Lung (tissue), 12 donors: ENCODE data around the gene ZBTB8A. TPM values are rescaled to one million over a fixed set of nuclear protein-coding genes. Genes with fewer than 3 reads are reported as not detected.

Source experiments
- ATAC-seq: fragments of 200-7000 bp; cut with Tn5 transposase; one replicate; pipeline ENCODE4 v1.9.1; 2020; ENCODE audit warnings: moderate number of reproducible peaks; ENCODE audit not compliant: insufficient read depth, low FRiP score
- DNase-seq, 3 donors: peaks; one replicate each; pipeline ENCODE4 v3.0.0-alpha.2; 2013 to 2017
- H3K27ac ChIP-seq, 2 donors: one replicate each; pipeline ENCODE4 v1.5.1; 2013; ENCODE audit warnings: mild to moderate bottlenecking in 2 of 2, moderate library complexity in 2 of 2, control low read depth in 1 of 2, inconsistent platforms in 1 of 2, low read depth in 1 of 2, low read length in 1 of 2
- H3K27me3 ChIP-seq, 3 donors: one replicate each; pipeline ENCODE4 v1.5.1; 2013; ENCODE audit warnings: low read length in 2 of 3; ENCODE audit not compliant: control insufficient read depth in 3 of 3, insufficient read depth in 3 of 3
- H3K36me3 ChIP-seq, 4 donors: one replicate each; pipeline ENCODE4 v1.5.1; 2013; ENCODE audit warnings: low read length in 4 of 4, mild to moderate bottlenecking in 1 of 4, moderate library complexity in 1 of 4; ENCODE audit not compliant: control insufficient read depth in 4 of 4, insufficient read depth in 4 of 4
- H3K4me1 ChIP-seq, 5 donors: one replicate each; pipeline ENCODE4 v1.5.1; 2013; ENCODE audit warnings: low read length in 5 of 5, mild to moderate bottlenecking in 2 of 5, moderate library complexity in 1 of 5; ENCODE audit not compliant: control insufficient read depth in 5 of 5, insufficient read depth in 5 of 5
- H3K4me3 ChIP-seq: one replicate; pipeline ENCODE4 v1.5.1; 2013; ENCODE audit warnings: mild to moderate bottlenecking, control low read depth, moderate library complexity
- H3K9ac ChIP-seq, 2 donors: one replicate each; pipeline ENCODE4 v1.5.1; 2013; ENCODE audit warnings: low read length in 2 of 2, control low read depth in 1 of 2; ENCODE audit not compliant: insufficient read depth in 1 of 2
- H3K9me3 ChIP-seq, 4 donors: one replicate each; pipeline ENCODE4 v1.5.1; 2013; ENCODE audit warnings: low read length in 3 of 4, mild to moderate bottlenecking in 1 of 4, moderate library complexity in 1 of 4; ENCODE audit not compliant: control insufficient read depth in 4 of 4, insufficient read depth in 3 of 4
- WGBS, 2 donors: extraction: QIAGEN DNeasy Blood & Tissue Kit; methylation state at CpG; one replicate each; pipeline ENCODE4 v1.1.7; 2013; 5-methylcytosine and 5-hydroxymethylcytosine counted together
- polyA plus RNA-seq, 2 donors: library from polyadenylated mRNA; stranded (reverse); fragments of 200-250 nt; gene quantifications; one replicate each; pipeline ENCODE4 v1.2.1, GENCODE V29; 2013
- total RNA-seq, 2 donors: library from RNA; depleted of rRNA in 1 of 2; stranded (reverse); fragments of >200 nt in 1 of 2; gene quantifications; one replicate each; pipeline ENCODE4 v1.2.1, GENCODE V29; 2014 to 2021
- TF ChIP-seq, protein P1 (sequence below): IDR thresholded peaks from 2 replicates; pipeline ENCODE4 v1.5.1; 2012; ENCODE audit warnings: mild to moderate bottlenecking; ENCODE audit errors: control extremely low read depth, extremely low read depth
- donor health status: control.
- donor health status: control.
- donor health status: Bipolar disorder and iron deficiency.
- donor health status: healthy.
- donor health status: DM: yes; HTN: yes; CAD: no.

ZBTB8A gene
- total and polyA plus RNA-seq, 4 donors: 2.7 to 13.9 (median 5.6) TPM

DNA sequence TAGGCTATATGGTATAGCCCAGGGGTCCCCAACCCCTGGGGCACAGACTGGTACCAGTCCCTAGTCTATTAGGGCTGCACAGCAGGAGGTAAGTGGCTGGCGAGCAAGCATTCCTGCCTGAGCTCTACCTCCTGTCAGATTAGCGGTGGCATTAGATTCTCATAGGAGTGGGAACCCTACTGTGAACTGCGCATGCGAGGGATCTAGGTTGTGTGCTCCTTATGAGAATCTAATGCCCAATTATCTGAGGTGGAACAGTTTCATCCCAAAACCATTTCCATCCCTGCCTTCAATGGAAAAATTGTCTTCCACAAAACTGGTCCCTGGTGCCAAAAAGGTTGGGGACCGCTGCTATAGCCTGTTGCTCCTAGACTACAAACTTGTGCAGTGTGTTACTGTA is 22.8 kb upstream of the ZBTB8A start:
- Histone ChIP-seq H3K27me3 (no peaks in the 10 kb centered on the region), H3K9ac (no peak overlapping the region), H3K9me3 (no peaks in the 10 kb centered on the region), H3K4me1 (no peaks in the 10 kb centered on the region), H3K27ac (no peak overlapping the region), H3K4me3 (no peak overlapping the region), H3K36me3 (no peaks in the 10 kb centered on the region)
- ATAC-seq (no peak), DNase-seq (no peak)
- TF ChIP-seq, protein P1, sequence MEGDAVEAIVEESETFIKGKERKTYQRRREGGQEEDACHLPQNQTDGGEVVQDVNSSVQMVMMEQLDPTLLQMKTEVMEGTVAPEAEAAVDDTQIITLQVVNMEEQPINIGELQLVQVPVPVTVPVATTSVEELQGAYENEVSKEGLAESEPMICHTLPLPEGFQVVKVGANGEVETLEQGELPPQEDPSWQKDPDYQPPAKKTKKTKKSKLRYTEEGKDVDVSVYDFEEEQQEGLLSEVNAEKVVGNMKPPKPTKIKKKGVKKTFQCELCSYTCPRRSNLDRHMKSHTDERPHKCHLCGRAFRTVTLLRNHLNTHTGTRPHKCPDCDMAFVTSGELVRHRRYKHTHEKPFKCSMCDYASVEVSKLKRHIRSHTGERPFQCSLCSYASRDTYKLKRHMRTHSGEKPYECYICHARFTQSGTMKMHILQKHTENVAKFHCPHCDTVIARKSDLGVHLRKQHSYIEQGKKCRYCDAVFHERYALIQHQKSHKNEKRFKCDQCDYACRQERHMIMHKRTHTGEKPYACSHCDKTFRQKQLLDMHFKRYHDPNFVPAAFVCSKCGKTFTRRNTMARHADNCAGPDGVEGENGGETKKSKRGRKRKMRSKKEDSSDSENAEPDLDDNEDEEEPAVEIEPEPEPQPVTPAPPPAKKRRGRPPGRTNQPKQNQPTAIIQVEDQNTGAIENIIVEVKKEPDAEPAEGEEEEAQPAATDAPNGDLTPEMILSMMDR: no peak
- 92 to 96% methylated on average over 5 of the region's 5 CpGs for WGBS, 2 donors

DNA sequence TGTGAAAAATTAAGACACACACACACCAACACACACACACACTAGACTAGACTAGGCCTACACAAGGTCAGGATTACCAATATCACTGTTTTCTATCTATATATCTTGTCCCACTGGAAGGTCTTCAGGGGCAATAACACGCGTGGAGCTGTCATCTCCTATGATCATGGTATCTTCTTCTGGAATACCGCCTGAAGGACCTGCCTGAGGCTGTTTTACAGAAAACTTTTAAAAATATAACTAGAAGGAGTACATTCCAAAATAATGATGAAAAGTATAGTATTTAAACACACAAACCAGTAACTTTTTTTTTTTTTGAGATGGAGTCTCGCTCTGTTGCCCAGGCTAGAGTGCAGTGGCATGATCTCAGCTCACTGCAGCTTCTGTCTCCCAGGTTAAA is 20.3 kb upstream of the ZBTB8A start:
- Histone ChIP-seq H3K27ac (no peak overlapping the region), H3K4me1 (no peaks in the 10 kb centered on the region), H3K9ac (no peak overlapping the region), H3K27me3 (no peaks in the 10 kb centered on the region), H3K4me3 (no peak overlapping the region), H3K36me3 (no peaks in the 10 kb centered on the region), H3K9me3 (no peaks in the 10 kb centered on the region)
- DNase-seq (no peak), ATAC-seq (no peak)
- WGBS, 2 donors: 94 to 96% methylated on average over 4 of the region's 4 CpGs
- TF ChIP-seq, protein P1: no peak

DNA sequence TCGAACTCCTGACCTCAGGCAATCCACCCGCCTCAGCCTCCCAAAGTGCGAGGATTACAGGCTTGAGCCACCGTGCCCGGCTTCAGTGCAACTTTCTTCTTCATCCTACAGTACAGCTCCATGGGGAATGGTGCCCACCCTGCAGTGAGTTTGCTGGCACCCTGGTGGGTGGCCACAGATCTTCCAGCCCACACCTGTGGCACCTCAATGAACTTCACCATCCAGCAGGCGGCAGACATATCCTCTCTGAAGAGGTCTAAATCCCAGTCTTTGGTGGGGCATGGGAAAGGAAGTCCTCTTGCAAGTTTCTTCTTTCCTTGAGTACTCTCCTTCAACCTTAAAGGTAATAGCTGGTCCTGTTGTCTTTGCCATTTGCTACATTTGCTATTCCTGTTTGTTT is 18.1 kb upstream of the ZBTB8A start:
- no peaks in the 10 kb centered on the region for H3K9me3 ChIP-seq
- no peak for DNase-seq
- no peaks in the 10 kb centered on the region for H3K4me1 ChIP-seq
- no peak for ATAC-seq
- H3K27ac ChIP-seq: no peak overlapping the region
- TF ChIP-seq, protein P1: no peak
- no peaks in the 10 kb centered on the region for H3K27me3 ChIP-seq
- H3K9ac ChIP-seq: no peak overlapping the region
- 94 to 96% methylated on average over 6 of the region's 6 CpGs for WGBS, 2 donors
- no peak overlapping the region for H3K4me3 ChIP-seq
- no peaks in the 10 kb centered on the region for H3K36me3 ChIP-seq

DNA sequence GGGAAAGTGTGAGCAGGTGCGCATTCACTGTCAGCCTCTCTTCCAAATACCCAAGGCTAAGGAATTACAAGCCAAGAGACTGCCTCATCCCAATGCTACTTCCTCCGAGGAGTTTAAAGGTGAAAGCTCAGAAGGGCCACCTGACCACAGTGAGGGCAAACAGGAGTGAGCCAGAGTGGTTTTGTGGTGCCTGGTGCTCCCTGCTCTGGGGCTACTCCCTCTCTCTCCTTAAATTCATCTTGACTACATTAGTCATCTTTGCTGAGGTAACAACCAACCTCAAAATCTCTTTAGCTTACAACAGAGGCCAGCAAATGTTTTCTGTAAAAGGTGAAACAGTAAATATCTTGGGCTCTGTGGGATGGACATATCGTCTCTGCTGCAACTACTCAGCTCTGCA is 14.2 kb upstream of the ZBTB8A start:
- TF ChIP-seq, protein P1: no peak
- H3K27me3 ChIP-seq: no peaks in the 10 kb centered on the region
- no peaks in the 10 kb centered on the region for H3K9me3 ChIP-seq
- no peaks in the 10 kb centered on the region for H3K36me3 ChIP-seq
- DNase-seq: no peak
- no peak overlapping the region for H3K9ac ChIP-seq
- no peak overlapping the region for H3K4me3 ChIP-seq
- 81 to 83% methylated on average over 3 of the region's 3 CpGs for WGBS, 2 donors
- no peaks in the 10 kb centered on the region for H3K4me1 ChIP-seq
- no peak for ATAC-seq
- no peak overlapping the region for H3K27ac ChIP-seq
